IMR-90 (cell line): Measurements from ENCODE around the gene MYT1. TPM values are rescaled to one million over a fixed set of nuclear protein-coding genes. Genes with fewer than 3 reads are reported as not detected.

Experiments used
- ATAC-seq: fragments of 200-7000 bp; cut with Tn5 transposase; 2 replicates; pipeline ENCODE4 v1.9.1; 2020; ENCODE audit warnings: low read depth, mild to moderate bottlenecking, moderate library complexity
- BruUV-seq: library from RNA; stranded (reverse); fragments of 400-500 nt; replicated peaks from 2 replicates; lab custom pipeline; 2021; lab: Mats Ljungman, UMichigan
- CTCF ChIA-PET: fragments of 300-600 bp; formaldehyde crosslinking; extraction: SDS; loops from one replicate; lab custom pipeline; 2021; ENCODE audit warnings: antibody characterized with exemption; lab: Yijun Ruan, JAX
- POLR2A ChIA-PET: fragments of 300-600 bp; sonication (Branson Sonifier 250); formaldehyde crosslinking; loops from one replicate; lab custom pipeline; 2022; ENCODE audit warnings: antibody characterized with exemption; ENCODE audit not compliant: unreplicated experiment; lab: Charles Lee
- DNase-seq: peaks from one replicate; pipeline ENCODE4 v3.0.0; 2013
- H2AFZ ChIP-seq: replicated peaks from 2 replicates; pipeline ENCODE3; 2013; ENCODE audit warnings: low read length, mild to moderate bottlenecking; ENCODE audit not compliant: poor library complexity
- H2AK5ac ChIP-seq: 2 replicates; pipeline ENCODE4 v1.6.1; 2013; ENCODE audit warnings: low read depth, low read length, inconsistent platforms
- H2AK9ac ChIP-seq: replicated peaks from 2 replicates; pipeline ENCODE3; 2013; ENCODE audit warnings: mild to moderate bottlenecking, low read depth, low read length, moderate library complexity; ENCODE audit not compliant: poor library complexity
- H2BK120ac ChIP-seq: 2 replicates; pipeline ENCODE4 v1.6.1; 2013; ENCODE audit warnings: low read depth, low read length, inconsistent platforms
- H2BK15ac ChIP-seq: 3 replicates; pipeline ENCODE4 v1.6.1; 2013; ENCODE audit warnings: low read depth, low read length, inconsistent platforms
- H2BK20ac ChIP-seq: 2 replicates; pipeline ENCODE4 v1.6.1; 2013; ENCODE audit warnings: low read depth, mild to moderate bottlenecking, inconsistent platforms, low read length, moderate library complexity
- H2BK5ac ChIP-seq: 2 replicates; pipeline ENCODE4 v1.6.1; 2013; ENCODE audit warnings: mild to moderate bottlenecking, low read depth, low read length, inconsistent platforms; ENCODE audit not compliant: poor library complexity, severe bottlenecking
- H3K14ac ChIP-seq: replicated peaks from 2 replicates; pipeline ENCODE4 v1.6.1; 2013; ENCODE audit warnings: low read depth, low read length, inconsistent platforms
- H3K18ac ChIP-seq: 2 replicates; pipeline ENCODE4 v1.6.1; 2013; ENCODE audit warnings: low read depth, low read length, control low read depth
- H3K23ac ChIP-seq: 2 replicates; pipeline ENCODE4 v1.6.1; 2013; ENCODE audit warnings: low read depth, low read length, inconsistent platforms
- H3K27ac ChIP-seq: 2 replicates; pipeline ENCODE4 v1.5.1; 2013; ENCODE audit warnings: mild to moderate bottlenecking, control low read depth, low read length; ENCODE audit not compliant: insufficient read depth
- H3K27me3 ChIP-seq: 2 replicates; pipeline ENCODE4 v1.6.1; 2013; ENCODE audit warnings: low read length; ENCODE audit not compliant: control insufficient read depth, insufficient read depth
- H3K36me3 ChIP-seq: 2 replicates; pipeline ENCODE4 v1.6.1; 2013; ENCODE audit warnings: low read length, mixed read lengths; ENCODE audit not compliant: control insufficient read depth, insufficient read depth
- H3K4ac ChIP-seq: 2 replicates; pipeline ENCODE4 v1.6.1; 2013; ENCODE audit warnings: low read depth, low read length, inconsistent platforms
- H3K4me1 ChIP-seq: 2 replicates; pipeline ENCODE4 v1.6.1; 2013; ENCODE audit warnings: low read length, mixed read lengths; ENCODE audit not compliant: control insufficient read depth, insufficient read depth
- H3K4me2 ChIP-seq: 2 replicates; pipeline ENCODE4 v1.6.1; 2013; ENCODE audit warnings: low read depth, mild to moderate bottlenecking, control low read depth, low read length, moderate library complexity
- H3K4me3 ChIP-seq: 2 replicates; pipeline ENCODE4 v1.5.1; 2013; ENCODE audit warnings: low read depth, mild to moderate bottlenecking, control low read depth, low read length, moderate library complexity; ENCODE audit not compliant: insufficient read depth
- H3K56ac ChIP-seq: 2 replicates; pipeline ENCODE4 v1.6.1; 2013; ENCODE audit warnings: low read length, inconsistent platforms; ENCODE audit not compliant: insufficient read depth; ENCODE audit errors: extremely low read depth
- H3K79me1 ChIP-seq, 2 experiments: 2 replicates each; pipeline ENCODE4 v1.6.1; 2013; ENCODE audit warnings: low read length in 2 of 2, inconsistent platforms in 1 of 2, low read depth in 1 of 2
- H3K9ac ChIP-seq: 2 replicates; pipeline ENCODE4 v1.6.1; 2013; ENCODE audit warnings: low read depth, low read length, control low read depth
- H3K9me1 ChIP-seq: 2 replicates; pipeline ENCODE4 v1.6.1; 2013; ENCODE audit warnings: low read length, inconsistent platforms; ENCODE audit not compliant: insufficient read depth
- H3K9me3 ChIP-seq: 2 replicates; pipeline ENCODE4 v1.6.1; 2013; ENCODE audit warnings: low read length; ENCODE audit not compliant: control insufficient read depth, insufficient read depth
- H4K20me1 ChIP-seq: 2 replicates; pipeline ENCODE4 v1.6.1; 2013; ENCODE audit warnings: low read length, inconsistent platforms; ENCODE audit not compliant: insufficient read depth
- H4K5ac ChIP-seq: 2 replicates; pipeline ENCODE4 v1.6.1; 2013; ENCODE audit warnings: mild to moderate bottlenecking, low read depth, low read length, control low read depth
- H4K8ac ChIP-seq, 2 experiments: 2 replicates each; pipeline ENCODE4 v1.6.1; 2013; ENCODE audit warnings: low read depth in 2 of 2, low read length in 2 of 2, control low read depth in 1 of 2, inconsistent platforms in 1 of 2
- H4K91ac ChIP-seq: 2 replicates; pipeline ENCODE4 v1.6.1; 2013; ENCODE audit warnings: low read depth, low read length, inconsistent platforms; ENCODE audit not compliant: insufficient read depth
- BHLHE40 ChIP-seq: fragments of 150-350 bp; IDR thresholded peaks from 2 replicates; pipeline ENCODE4 v1.6.1; 2016; ENCODE audit warnings: mild to moderate bottlenecking, low read depth, low read length
- CHD1 ChIP-seq: IDR thresholded peaks from 2 replicates; pipeline ENCODE4 v1.6.1; 2012; ENCODE audit warnings: low read depth, low read length, improper control_type of control experiment
- FOS ChIP-seq: fragments of 150-350 bp; IDR thresholded peaks from 2 replicates; pipeline ENCODE4 v1.6.1; 2016; ENCODE audit warnings: low read depth, low read length
- MAFK ChIP-seq: IDR thresholded peaks from 2 replicates; pipeline ENCODE4 v1.6.1; 2012; ENCODE audit warnings: low read depth, low read length, improper control_type of control experiment
- MAZ ChIP-seq: IDR thresholded peaks from 2 replicates; pipeline ENCODE4 v1.6.1; 2012; ENCODE audit warnings: low read depth, mild to moderate bottlenecking, low read length, improper control_type of control experiment, moderate library complexity, borderline replicate concordance
- MXI1 ChIP-seq: IDR thresholded peaks from 2 replicates; pipeline ENCODE4 v1.6.1; 2012; ENCODE audit warnings: low read depth, mild to moderate bottlenecking, low read length, moderate library complexity, borderline replicate concordance
- RFX5 ChIP-seq: IDR thresholded peaks from 2 replicates; pipeline ENCODE4 v1.8.0; 2012; ENCODE audit warnings: low read depth, mild to moderate bottlenecking, low read length, moderate library complexity
- SMC3 ChIP-seq: fragments of 150-350 bp; IDR thresholded peaks from 2 replicates; pipeline ENCODE4 v1.6.1; 2016; ENCODE audit warnings: low read depth, mild to moderate bottlenecking, antibody characterized with exemption, low read length, moderate library complexity
- WGBS, 2 experiments: methylation state at CpG; one replicate each; pipeline versions ENCODE4 v1.1.5 to v1.1.7; 2013; ENCODE audit warnings: missing lambda C conversion rate in 2 of 2; ENCODE audit not compliant: insufficient read length in 1 of 2; ENCODE audit errors: extremely low coverage in 2 of 2; 5-methylcytosine and 5-hydroxymethylcytosine counted together
- dilution Hi-C: fragments of 300-500 bp; cut with HindIII; formaldehyde crosslinking; loops from one replicate; pipeline ENCODE4 v1.14.3; 2018; ENCODE audit warnings: low sequenced_read_pairs; ENCODE audit not compliant: unreplicated experiment
- in situ Hi-C: fragments of 300-500 bp; cut with MboI; formaldehyde crosslinking; loops from 3 replicates; pipeline ENCODE4 v1.14.3; 2019; ENCODE audit warnings: low sequenced_read_pairs, inconsistent platforms, mixed read lengths
- intact Hi-C: fragments of 100-400 bp; cut with micrococcal nuclease; formaldehyde crosslinking; loops from 2 replicates; pipeline ENCODE4 v1.10.0; 2022
- polyA plus RNA-seq, 3 experiments: library from polyadenylated mRNA; depleted of rRNA; stranded (reverse); fragments of >200 nt; gene quantifications; 2 replicates each; pipeline ENCODE4 v1.2.3, GENCODE V29; 2012; ENCODE audit warnings: low replicate concordance in 1 of 3
- total RNA-seq: library from RNA; depleted of rRNA; stranded (reverse); fragments of >200 nt; gene quantifications from 2 replicates; pipeline ENCODE4 v1.2.3, GENCODE V29; 2012
- TF ChIP-seq, protein P1 (sequence below): fragments of 150-350 bp; IDR thresholded peaks from 2 replicates; pipeline ENCODE4 v1.6.1; 2017; ENCODE audit warnings: mild to moderate bottlenecking, antibody characterized with exemption, low read length, low read depth

The MYT1 gene
- total and polyA plus RNA-seq, 2 of the 4 experiments (the other 2 are of a cell fraction), result not detected

DNA sequence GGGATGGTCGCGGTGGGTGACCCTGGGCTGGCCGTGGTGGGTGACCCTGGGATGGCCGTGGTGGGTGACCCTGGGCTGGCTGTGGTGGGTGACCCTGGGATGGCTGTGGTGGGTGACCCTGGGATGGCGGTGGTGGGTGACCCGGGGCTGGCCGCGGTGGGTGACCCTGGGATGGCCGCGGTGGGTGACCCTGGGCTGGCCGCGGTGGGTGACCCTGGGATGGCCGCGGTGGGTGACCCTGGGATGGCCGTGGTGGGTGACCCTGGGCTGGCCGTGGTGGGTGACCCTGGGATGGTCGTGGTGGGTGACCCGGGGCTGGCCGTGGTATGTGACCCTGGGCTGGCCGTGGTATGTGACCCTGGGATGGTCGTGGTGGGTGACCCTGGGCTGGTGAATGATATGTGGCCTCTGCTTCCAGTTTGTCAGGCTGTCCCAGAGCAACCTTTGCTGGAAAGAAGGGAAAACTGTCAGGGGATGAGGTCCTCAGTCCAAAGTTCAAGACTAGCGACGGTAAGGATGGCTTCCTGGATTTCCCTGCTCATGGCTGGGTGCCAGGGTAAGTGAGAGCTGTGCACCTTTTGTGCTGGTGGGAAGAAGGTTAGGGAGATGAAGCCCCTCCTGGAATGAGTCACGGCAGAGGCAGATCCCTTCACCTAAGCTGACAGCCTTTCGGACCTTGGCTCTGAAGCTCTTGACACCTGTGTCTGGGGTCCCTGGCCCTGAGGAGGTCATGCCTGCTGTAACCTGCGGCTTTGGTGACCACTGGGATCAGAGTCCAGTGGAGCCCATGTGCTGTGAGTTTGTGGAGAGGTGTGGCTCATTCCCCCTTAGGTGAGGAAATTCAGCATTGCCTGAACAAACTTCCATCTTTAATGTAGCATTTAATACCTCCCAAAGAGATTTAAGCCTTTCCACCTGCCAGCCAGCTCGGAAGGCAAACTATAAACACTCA, 72.2 kb downstream of the MYT1 start:
- Histone ChIP-seq H2AK9ac (no peak overlapping the region), H3K9ac (no peak overlapping the region), H3K4me2 (no peak overlapping the region), H3K4ac (no peak overlapping the region), H2AFZ (no peak overlapping the region), H3K4me3 (no peak overlapping the region), H4K91ac (no peak overlapping the region), H4K8ac (no peak overlapping the region), H3K27me3 (peaks cover 9% of the 10 kb centered on the region; the same call in 1 of the 2 replicates), H4K20me1 (no peaks in the 10 kb centered on the region), H3K23ac (no peak overlapping the region), H2BK5ac (no peak overlapping the region), H2BK20ac (no peak overlapping the region), H3K27ac (no peak overlapping the region), H4K5ac (no peak overlapping the region), H3K56ac (no peak overlapping the region), H3K18ac (no peak overlapping the region), H3K14ac (no peak overlapping the region), H3K79me1 (no peaks in the 10 kb centered on the region), H2BK120ac (no peak overlapping the region), H3K36me3 (no peaks in the 10 kb centered on the region), H2AK5ac (no peak overlapping the region), H3K9me3 (no peaks in the 10 kb centered on the region), H2BK15ac (no peak overlapping the region), H3K4me1 (no peaks in the 10 kb centered on the region), H3K9me1 (no peaks in the 10 kb centered on the region)
- ChIA-PET CTCF (no interaction called here), POLR2A (no interaction called here)
- DNase-seq (no peak), ATAC-seq (no peak)
- intact Hi-C loops (no loop called here), in situ Hi-C loops (no loop called here), dilution Hi-C loops (no loop called here)
- 81% methylated on average over 6 of the region's 27 CpGs; no CpG with 5 or more reads in 1 of the 2 experiments for WGBS, 2 experiments
- no TSS peak for BruUV-seq
- TF ChIP-seq FOS (no peak), RFX5 (no peak), MAZ (no peak), MXI1 (no peak), BHLHE40 (no peak), SMC3 (no peak), CHD1 (no peak), MAFK (no peak)
- TF ChIP-seq, protein P1, sequence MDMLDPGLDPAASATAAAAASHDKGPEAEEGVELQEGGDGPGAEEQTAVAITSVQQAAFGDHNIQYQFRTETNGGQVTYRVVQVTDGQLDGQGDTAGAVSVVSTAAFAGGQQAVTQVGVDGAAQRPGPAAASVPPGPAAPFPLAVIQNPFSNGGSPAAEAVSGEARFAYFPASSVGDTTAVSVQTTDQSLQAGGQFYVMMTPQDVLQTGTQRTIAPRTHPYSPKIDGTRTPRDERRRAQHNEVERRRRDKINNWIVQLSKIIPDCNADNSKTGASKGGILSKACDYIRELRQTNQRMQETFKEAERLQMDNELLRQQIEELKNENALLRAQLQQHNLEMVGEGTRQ, result no peak
